ENCODE results near the gene MIGA2.

MIGA2 gene

DNA sequence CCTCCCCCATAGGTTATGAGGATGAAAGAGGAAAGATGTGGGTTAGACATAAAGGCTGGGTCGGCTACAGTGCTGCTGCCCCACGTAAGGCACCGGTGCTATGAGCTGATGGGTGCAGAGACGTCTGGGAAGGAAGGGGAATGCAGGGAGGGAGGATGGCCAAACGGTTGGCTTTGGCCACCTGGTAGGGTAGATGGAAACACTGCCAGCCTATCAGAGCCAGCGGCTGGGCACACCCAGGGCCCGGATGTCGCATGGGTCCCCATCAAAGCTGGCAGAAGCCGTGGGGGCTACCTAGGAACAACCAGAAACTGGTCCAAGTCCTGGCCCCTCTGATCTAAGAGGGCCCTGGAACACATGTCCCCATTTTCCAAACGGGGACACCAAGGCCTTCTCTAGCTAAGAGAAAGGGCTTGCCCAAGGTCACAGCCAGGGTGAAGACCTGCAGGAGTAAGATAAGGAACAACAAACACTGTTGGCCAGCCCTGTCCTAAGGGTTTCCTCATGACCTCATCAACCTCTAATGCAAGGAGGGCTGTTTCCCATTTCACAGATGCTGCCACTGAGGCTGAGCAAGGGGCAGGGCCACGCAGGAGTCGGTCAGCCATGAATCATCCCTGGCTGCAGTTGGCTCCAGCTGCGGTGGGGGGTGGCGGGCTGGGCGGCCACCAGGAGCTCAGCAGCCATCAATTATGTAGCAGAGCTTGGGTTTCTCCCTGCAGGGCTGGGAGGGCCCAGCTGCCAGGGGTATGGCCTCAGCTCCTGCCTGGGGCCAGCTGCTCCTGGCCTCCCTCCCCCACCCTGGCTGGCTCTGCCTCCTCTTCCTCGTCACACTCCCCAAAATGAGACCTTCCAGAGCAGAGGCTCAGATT lies 13.2 kb upstream of the MIGA2 start:
- no peak overlapping the region for H3K4me3 ChIP-seq (ENCODE audit: low read depth, low read length)
- H3K27ac ChIP-seq (ENCODE audit: extremely low read depth, low read depth, low read length): no peak overlapping the region
- CTCF ChIA-PET: interaction anchor here (0.6 to 4.0 kb wide), 4 partner anchors 17 to 99 kb away, joined by 3 to 31 read pairs (median 3); no protein-coding TSS in a partner anchor
- H3K9me3 ChIP-seq (ENCODE audit: control insufficient read depth, insufficient read depth, low read depth, low read length): no peaks in the 10 kb centered on the region
- H3K36me3 ChIP-seq (ENCODE audit: control insufficient read depth in 2 of 2, insufficient read depth in 1 of 2, low read length in 2 of 2): peaks cover 4 to 6% of the 10 kb centered on the region in 2 experiments; a peak in 2 of 3 replicates
- POLR2A ChIA-PET: interaction anchor here (0.6 to 2.0 kb wide), 8 partner anchors 9 to 89 kb away, joined by 3 to 7 read pairs (median 4); partner anchors contain the start of genes DOLPP1 and MIGA2
- H3K4me1 ChIP-seq (ENCODE audit: control insufficient read depth, insufficient read depth, low read length): no peaks in the 10 kb centered on the region
- TF ChIP-seq SP7 (tag by site-specific recombination; IDR thresholded peaks at IDR 0.05) (peak; percentile 98), TSHZ1 (tag by site-specific recombination; IDR thresholded peaks at IDR 0.05; ENCODE audit: borderline replicate concordance) (peak; percentile 66; the same call in 1 of the 2 replicates), KLF9 (tag by site-specific recombination; IDR thresholded peaks at IDR 0.05; ENCODE audit: low read depth) (peak; percentile 63), ZNF354C (tag by site-specific recombination; IDR thresholded peaks at IDR 0.05; ENCODE audit: borderline replicate concordance, low read depth) (no peak), PRDM10 (tag by site-specific recombination; IDR thresholded peaks at IDR 0.05) (peak; percentile 95), ZNF132 (tag by site-specific recombination; IDR thresholded peaks at IDR 0.05; ENCODE audit: borderline replicate concordance) (no peak), ZFP3 (tag by site-specific recombination; IDR thresholded peaks at IDR 0.05; ENCODE audit: low read depth) (peak; percentile 80), ZNF692 (tag by site-specific recombination; IDR thresholded peaks at IDR 0.05) (peak; percentile 79; the same call in 1 of the 2 replicates), KLF8 (tag by site-specific recombination; IDR thresholded peaks at IDR 0.05) (no peak), ZNF311 (tag by site-specific recombination; IDR thresholded peaks at IDR 0.05; ENCODE audit: borderline replicate concordance) (no peak), ZNF23 (tag by site-specific recombination; IDR thresholded peaks at IDR 0.05; ENCODE audit: borderline replicate concordance) (peak; percentile 62; the same call in 1 of the 2 replicates), ZNF121 (tag by site-specific recombination; IDR thresholded peaks at IDR 0.05) (peak; percentile 56; the same call in 1 of the 2 replicates), ZNF544 (tag by site-specific recombination; IDR thresholded peaks at IDR 0.05) (no peak), ZEB2 (tag by site-specific recombination; IDR thresholded peaks at IDR 0.05) (peak; percentile 55), FEZF1 (tag by site-specific recombination; IDR thresholded peaks at IDR 0.05) (0 out of 2 replicates have a peak, but pooled peaks have one; percentile 61), ZFP37 (tag by site-specific recombination; IDR thresholded peaks at IDR 0.05) (peak; percentile 74), SP3 (tag by site-specific recombination; IDR thresholded peaks at IDR 0.05) (no peak)
- TF ChIP-seq, protein P1, sequence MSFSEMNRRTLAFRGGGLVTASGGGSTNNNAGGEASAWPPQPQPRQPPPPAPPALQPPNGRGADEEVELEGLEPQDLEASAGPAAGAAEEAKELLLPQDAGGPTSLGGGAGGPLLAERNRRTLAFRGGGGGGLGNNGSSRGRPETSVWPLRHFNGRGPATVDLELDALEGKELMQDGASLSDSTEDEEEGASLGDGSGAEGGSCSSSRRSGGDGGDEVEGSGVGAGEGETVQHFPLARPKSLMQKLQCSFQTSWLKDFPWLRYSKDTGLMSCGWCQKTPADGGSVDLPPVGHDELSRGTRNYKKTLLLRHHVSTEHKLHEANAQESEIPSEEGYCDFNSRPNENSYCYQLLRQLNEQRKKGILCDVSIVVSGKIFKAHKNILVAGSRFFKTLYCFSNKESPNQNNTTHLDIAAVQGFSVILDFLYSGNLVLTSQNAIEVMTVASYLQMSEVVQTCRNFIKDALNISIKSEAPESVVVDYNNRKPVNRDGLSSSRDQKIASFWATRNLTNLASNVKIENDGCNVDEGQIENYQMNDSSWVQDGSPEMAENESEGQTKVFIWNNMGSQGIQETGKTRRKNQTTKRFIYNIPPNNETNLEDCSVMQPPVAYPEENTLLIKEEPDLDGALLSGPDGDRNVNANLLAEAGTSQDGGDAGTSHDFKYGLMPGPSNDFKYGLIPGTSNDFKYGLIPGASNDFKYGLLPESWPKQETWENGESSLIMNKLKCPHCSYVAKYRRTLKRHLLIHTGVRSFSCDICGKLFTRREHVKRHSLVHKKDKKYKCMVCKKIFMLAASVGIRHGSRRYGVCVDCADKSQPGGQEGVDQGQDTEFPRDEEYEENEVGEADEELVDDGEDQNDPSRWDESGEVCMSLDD (tag by site-specific recombination; IDR thresholded peaks at IDR 0.05): no peak
- TF ChIP-seq, protein P2, sequence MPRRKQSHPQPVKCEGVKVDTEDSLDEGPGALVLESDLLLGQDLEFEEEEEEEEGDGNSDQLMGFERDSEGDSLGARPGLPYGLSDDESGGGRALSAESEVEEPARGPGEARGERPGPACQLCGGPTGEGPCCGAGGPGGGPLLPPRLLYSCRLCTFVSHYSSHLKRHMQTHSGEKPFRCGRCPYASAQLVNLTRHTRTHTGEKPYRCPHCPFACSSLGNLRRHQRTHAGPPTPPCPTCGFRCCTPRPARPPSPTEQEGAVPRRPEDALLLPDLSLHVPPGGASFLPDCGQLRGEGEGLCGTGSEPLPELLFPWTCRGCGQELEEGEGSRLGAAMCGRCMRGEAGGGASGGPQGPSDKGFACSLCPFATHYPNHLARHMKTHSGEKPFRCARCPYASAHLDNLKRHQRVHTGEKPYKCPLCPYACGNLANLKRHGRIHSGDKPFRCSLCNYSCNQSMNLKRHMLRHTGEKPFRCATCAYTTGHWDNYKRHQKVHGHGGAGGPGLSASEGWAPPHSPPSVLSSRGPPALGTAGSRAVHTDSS (tag by site-specific recombination; IDR thresholded peaks at IDR 0.05): peak; percentile 75
- TF ChIP-seq, protein P3, sequence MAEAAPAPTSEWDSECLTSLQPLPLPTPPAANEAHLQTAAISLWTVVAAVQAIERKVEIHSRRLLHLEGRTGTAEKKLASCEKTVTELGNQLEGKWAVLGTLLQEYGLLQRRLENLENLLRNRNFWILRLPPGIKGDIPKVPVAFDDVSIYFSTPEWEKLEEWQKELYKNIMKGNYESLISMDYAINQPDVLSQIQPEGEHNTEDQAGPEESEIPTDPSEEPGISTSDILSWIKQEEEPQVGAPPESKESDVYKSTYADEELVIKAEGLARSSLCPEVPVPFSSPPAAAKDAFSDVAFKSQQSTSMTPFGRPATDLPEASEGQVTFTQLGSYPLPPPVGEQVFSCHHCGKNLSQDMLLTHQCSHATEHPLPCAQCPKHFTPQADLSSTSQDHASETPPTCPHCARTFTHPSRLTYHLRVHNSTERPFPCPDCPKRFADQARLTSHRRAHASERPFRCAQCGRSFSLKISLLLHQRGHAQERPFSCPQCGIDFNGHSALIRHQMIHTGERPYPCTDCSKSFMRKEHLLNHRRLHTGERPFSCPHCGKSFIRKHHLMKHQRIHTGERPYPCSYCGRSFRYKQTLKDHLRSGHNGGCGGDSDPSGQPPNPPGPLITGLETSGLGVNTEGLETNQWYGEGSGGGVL (tag by site-specific recombination; IDR thresholded peaks at IDR 0.05): peak; percentile 69
